A673 (cell line): ENCODE results near the gene KRTAP9-9. TPM values are rescaled to one million over a fixed set of nuclear protein-coding genes. Genes with fewer than 3 reads are reported as not detected.
"Not testable (repeated sequence)": the region's sequence is repeated elsewhere in the genome, so short reads cannot be mapped to it uniquely, and the experiment has no call there.

Experiments used
- BruUV-seq: library from RNA; stranded (reverse); fragments of 400-500 nt; replicated peaks from 2 replicates; lab custom pipeline; 2021; lab: Mats Ljungman, UMichigan
- CTCF ChIA-PET: fragments of 300-600 bp; sonication (Branson Sonifier 250); formaldehyde crosslinking; loops from one replicate; lab custom pipeline; 2022; ENCODE audit warnings: antibody characterized with exemption; lab: Charles Lee
- POLR2A ChIA-PET: fragments of 300-600 bp; sonication (Branson Sonifier 250); formaldehyde crosslinking; loops from one replicate; lab custom pipeline; 2022; ENCODE audit warnings: antibody characterized with exemption; ENCODE audit not compliant: low non-redundant PET; lab: Charles Lee
- DNase-seq: peaks from one replicate; pipeline ENCODE4 v3.0.0-alpha.2; 2015; ENCODE audit warnings: low spot score
- H3K27ac ChIP-seq: fragments of 200-600 bp; sonication (generic); 2 replicates; pipeline ENCODE4 v1.5.1; 2016; ENCODE audit warnings: mixed run types, low read depth, mild to moderate bottlenecking, mixed read lengths, antibody characterized with exemption, low read length; ENCODE audit not compliant: poor library complexity, severe bottlenecking
- H3K27me3 ChIP-seq: fragments of 200-600 bp; sonication (generic); replicated peaks from 2 replicates; pipeline ENCODE4 v1.6.1; 2017; ENCODE audit warnings: mixed run types, low read depth, mild to moderate bottlenecking, mixed read lengths, antibody characterized with exemption, low read length; ENCODE audit not compliant: insufficient read depth, poor library complexity
- H3K36me3 ChIP-seq: fragments of 200-600 bp; sonication (generic); 2 replicates; pipeline ENCODE4 v1.6.1; 2016; ENCODE audit warnings: mixed run types, mild to moderate bottlenecking, mixed read lengths, antibody characterized with exemption, low read length; ENCODE audit not compliant: insufficient read depth, poor library complexity, severe bottlenecking
- H3K4me1 ChIP-seq: fragments of 200-600 bp; sonication (generic); 2 replicates; pipeline ENCODE4 v1.6.1; 2017; ENCODE audit warnings: mixed run types, mild to moderate bottlenecking, mixed read lengths, antibody characterized with exemption, low read length; ENCODE audit not compliant: insufficient read depth, poor library complexity, severe bottlenecking
- H3K4me3 ChIP-seq: fragments of 200-600 bp; sonication (generic); 2 replicates; pipeline ENCODE4 v1.5.1; 2016; ENCODE audit warnings: low read depth, mixed run types, mild to moderate bottlenecking, mixed read lengths, low read length; ENCODE audit not compliant: poor library complexity, severe bottlenecking
- H3K9me3 ChIP-seq: fragments of 200-600 bp; sonication (generic); 2 replicates; pipeline ENCODE4 v1.6.1; 2016; ENCODE audit warnings: mixed run types, low read depth, mild to moderate bottlenecking, mixed read lengths, antibody characterized with exemption, low read length; ENCODE audit not compliant: poor library complexity, severe bottlenecking
- EZH2 ChIP-seq: fragments of 200-600 bp; sonication (generic); IDR thresholded peaks from 2 replicates; pipeline ENCODE4 v1.6.1; 2017; ENCODE audit warnings: borderline replicate concordance, low read depth, mild to moderate bottlenecking, mixed read lengths, antibody characterized with exemption, low read length; ENCODE audit not compliant: poor library complexity, severe bottlenecking
- intact Hi-C: fragments of 100-400 bp; cut with micrococcal nuclease; formaldehyde crosslinking; loops from one replicate; pipeline ENCODE4 v1.10.0; 2022; ENCODE audit not compliant: unreplicated experiment
- total RNA-seq: library from RNA; stranded (reverse); gene quantifications from 2 replicates; pipeline ENCODE4 v1.2.3, GENCODE V29; 2021
- TF ChIP-seq, protein P1 (sequence below): fragments of 300-800, 200-600 bp; sonication (generic); conservative IDR thresholded peaks from 2 replicates; pipeline ENCODE4 v1.5.1; 2017; ENCODE audit warnings: low read depth, mild to moderate bottlenecking, antibody characterized with exemption, low read length, moderate library complexity, mixed read lengths

KRTAP9-9 gene
- total RNA-seq, 1 experiment from 2014 or later: not detected

DNA sequence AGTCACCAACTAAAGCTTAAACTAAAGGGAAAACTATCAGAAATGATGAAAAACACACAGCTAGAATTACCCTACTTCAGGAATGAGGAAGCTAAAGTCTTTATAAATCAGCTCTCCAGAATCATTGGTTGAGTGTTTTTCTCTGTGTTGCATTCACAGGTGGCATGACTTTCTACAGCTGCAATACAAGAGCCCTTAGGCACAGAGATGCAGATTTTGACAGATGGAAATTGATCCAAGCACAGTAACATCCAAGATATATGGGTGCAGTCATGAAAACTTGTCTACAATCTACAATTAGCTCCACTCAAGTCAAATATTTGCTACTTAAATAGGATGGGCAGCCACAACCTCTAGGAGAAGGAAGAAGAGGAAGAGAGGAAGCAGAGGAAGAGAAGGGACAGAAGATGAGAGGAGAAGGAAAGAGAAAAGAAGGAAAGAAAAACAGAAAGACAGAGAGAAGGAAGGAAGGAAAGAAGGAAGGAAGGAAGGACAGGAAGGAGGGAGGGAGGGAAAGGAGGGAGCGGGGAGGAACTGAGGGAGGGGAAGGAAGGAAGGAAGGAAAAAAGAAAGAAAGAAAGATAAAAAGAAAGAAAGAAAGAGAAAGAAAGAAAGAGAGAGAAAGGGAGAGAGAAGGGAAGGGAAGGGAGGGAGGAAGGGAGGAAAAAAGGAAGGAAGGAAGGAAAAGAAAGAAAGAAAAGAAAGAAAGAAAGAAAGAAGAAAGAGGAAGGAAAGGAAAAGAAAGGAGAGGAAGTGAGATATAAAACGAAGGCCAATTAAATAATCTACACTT, 8.0 kb upstream of the KRTAP9-9 start:
- H3K27me3 ChIP-seq, H3K9me3 ChIP-seq, CTCF ChIA-PET, BruUV-seq, H3K4me3 ChIP-seq, H3K4me1 ChIP-seq, H3K36me3 ChIP-seq, DNase-seq, H3K27ac ChIP-seq, intact Hi-C loops, POLR2A ChIA-PET: not testable (repeated sequence)

DNA sequence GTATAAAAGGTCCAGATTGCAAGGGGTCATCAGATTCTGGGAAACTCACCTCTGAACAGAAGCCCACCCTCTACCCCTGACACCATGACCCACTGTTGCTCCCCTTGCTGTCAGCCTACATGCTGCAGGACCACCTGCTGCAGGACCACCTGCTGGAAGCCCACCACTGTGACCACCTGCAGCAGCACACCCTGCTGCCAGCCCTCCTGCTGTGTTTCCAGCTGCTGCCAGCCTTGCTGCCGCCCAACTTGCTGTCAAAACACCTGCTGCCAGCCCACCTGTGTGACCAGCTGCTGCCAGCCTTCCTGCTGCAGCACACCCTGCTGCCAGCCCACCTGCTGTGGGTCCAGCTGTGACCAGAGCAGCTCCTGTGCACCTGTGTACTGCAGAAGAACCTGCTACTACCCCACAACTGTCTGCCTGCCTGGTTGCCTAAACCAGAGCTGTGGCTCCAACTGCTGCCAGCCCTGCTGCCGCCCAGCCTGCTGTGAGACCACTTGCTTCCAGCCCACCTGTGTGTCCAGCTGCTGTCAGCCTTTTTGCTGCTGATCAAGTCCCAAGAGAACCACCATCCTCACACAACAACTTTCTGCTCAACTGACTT, 5.4 kb upstream of the KRTAP9-9 start, which contains the start of gene KRTAP9-4:
Gene KRTAP9-4, plus strand, starts transcription at position 51 of the 604 bp plus-strand sequence. Its CDS starts 34 bp downstream, at position 85.
- intact Hi-C loops, H3K27ac ChIP-seq, BruUV-seq, H3K9me3 ChIP-seq, H3K27me3 ChIP-seq, H3K4me3 ChIP-seq, H3K4me1 ChIP-seq, POLR2A ChIA-PET, H3K36me3 ChIP-seq, CTCF ChIA-PET, DNase-seq: not testable (repeated sequence)

DNA sequence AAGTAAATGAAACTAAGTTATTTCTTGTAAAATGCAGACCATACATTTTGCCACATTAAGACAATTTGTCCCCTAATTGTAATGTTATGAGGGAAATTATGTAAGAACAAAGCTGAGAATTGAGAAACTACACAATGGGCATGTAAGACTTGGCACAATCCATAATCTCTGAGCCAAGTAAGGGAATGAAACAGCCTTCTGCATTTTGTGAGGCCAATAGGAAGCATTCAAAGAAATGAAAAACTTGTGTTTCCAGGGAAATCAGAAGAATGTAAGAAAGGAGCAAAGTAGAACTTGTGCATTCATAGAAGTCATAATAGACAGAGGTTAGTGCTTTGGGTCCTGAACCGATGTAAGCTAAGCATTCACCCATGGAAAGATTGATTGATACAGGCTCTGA, 3.9 kb upstream of the KRTAP9-9 start:
- Histone ChIP-seq H3K36me3 (no peaks in the 10 kb centered on the region), H3K27ac (no peak overlapping the region), H3K9me3 (no peaks in the 10 kb centered on the region), H3K4me3 (no peak overlapping the region), H3K27me3 (no peaks in the 10 kb centered on the region), H3K4me1 (no peaks in the 10 kb centered on the region)
- BruUV-seq: no TSS peak
- ChIA-PET POLR2A (no interaction called here), CTCF (no interaction called here)
- no peak for DNase-seq
- intact Hi-C loops: no loop called here
- TF ChIP-seq, protein P1, sequence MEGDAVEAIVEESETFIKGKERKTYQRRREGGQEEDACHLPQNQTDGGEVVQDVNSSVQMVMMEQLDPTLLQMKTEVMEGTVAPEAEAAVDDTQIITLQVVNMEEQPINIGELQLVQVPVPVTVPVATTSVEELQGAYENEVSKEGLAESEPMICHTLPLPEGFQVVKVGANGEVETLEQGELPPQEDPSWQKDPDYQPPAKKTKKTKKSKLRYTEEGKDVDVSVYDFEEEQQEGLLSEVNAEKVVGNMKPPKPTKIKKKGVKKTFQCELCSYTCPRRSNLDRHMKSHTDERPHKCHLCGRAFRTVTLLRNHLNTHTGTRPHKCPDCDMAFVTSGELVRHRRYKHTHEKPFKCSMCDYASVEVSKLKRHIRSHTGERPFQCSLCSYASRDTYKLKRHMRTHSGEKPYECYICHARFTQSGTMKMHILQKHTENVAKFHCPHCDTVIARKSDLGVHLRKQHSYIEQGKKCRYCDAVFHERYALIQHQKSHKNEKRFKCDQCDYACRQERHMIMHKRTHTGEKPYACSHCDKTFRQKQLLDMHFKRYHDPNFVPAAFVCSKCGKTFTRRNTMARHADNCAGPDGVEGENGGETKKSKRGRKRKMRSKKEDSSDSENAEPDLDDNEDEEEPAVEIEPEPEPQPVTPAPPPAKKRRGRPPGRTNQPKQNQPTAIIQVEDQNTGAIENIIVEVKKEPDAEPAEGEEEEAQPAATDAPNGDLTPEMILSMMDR: no peak
- TF ChIP-seq EZH2: no peak

DNA sequence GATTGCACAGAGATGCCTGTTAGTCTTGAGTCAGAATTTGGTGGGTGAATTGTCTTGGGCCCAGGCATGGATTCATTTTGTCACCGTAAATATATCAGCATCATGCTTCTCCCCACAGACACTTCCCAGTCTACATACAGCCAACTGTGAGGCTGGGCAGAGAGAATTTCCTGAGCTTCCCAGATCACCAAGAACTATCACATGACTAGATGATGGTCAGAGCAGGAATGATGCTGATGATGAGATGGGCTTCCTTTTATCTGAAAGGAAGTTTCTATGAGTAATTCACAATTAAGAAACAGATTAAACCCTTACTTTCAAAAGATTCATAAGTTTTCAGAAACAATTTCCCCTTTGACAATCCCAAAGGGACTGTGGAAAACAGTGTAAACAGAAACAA, 323 bp upstream of the KRTAP9-9 start:
- ChIA-PET POLR2A (no interaction called here), CTCF (no interaction called here)
- no peaks in the 10 kb centered on the region for H3K36me3 ChIP-seq
- H3K27me3 ChIP-seq: no peaks in the 10 kb centered on the region
- no peak overlapping the region for H3K4me3 ChIP-seq
- no TSS peak for BruUV-seq
- H3K27ac ChIP-seq: no peak overlapping the region
- DNase-seq: no peak
- TF ChIP-seq, protein P1: no peak
- H3K4me1 ChIP-seq: no peaks in the 10 kb centered on the region
- intact Hi-C loops: no loop called here
- no peaks in the 10 kb centered on the region for H3K9me3 ChIP-seq
